Right lobe of liver (tissue), 6 donors: ENCODE measurements around the gene TREX2. TPM values are rescaled to one million over a fixed set of nuclear protein-coding genes. Genes with fewer than 3 reads are reported as not detected.

ENCODE experiments used
- ATAC-seq, 4 donors: fragments of 200-7000 bp; cut with Tn5 transposase; one replicate each; pipeline ENCODE4 v1.9.1; 2020; ENCODE audit warnings: mild to moderate bottlenecking in 4 of 4, moderate library complexity in 4 of 4
- DNase-seq, 3 donors: peaks; one replicate each; pipeline ENCODE4 v3.0.0-alpha.2; 2020
- H3K27ac ChIP-seq, 3 donors: fragments of 200-600 bp; one replicate each; pipeline ENCODE4 v1.8.0; 2022
- H3K27me3 ChIP-seq, 2 donors: fragments of 200-600 bp; one replicate each; pipeline ENCODE4 v1.8.0; 2022
- H3K36me3 ChIP-seq, 4 donors: fragments of 200-600 bp; sonication (generic) in 1 of 4; one replicate each; pipeline versions ENCODE4 v1.5.1 to v1.8.0; 2017 to 2022; ENCODE audit warnings: control low read depth in 1 of 4
- H3K4me1 ChIP-seq, 4 donors: fragments of 200-600 bp; sonication (generic) in 1 of 4; one replicate each; pipeline versions ENCODE4 v1.5.1 to v1.8.0; 2017 to 2022; ENCODE audit warnings: control low read depth in 1 of 4
- H3K4me3 ChIP-seq, 3 donors: fragments of 200-600 bp; one replicate each; pipeline ENCODE4 v1.8.0; 2022
- H3K9me3 ChIP-seq, 4 donors: fragments of 200-600 bp; sonication (generic) in 1 of 4; one replicate each; pipeline versions ENCODE4 v1.5.1 to v1.8.0; 2017 to 2022; ENCODE audit warnings: control low read depth in 1 of 4
- POLR2A ChIP-seq: fragments of 450-650 bp; IDR thresholded peaks from one replicate; pipeline ENCODE4 v1.6.1; 2017; ENCODE audit warnings: antibody characterized with exemption, mild to moderate bottlenecking
- WGBS: methylation state at CpG from one replicate; pipeline ENCODE4 v1.1.6; 2018; ENCODE audit warnings: low coverage, low lambda C conversion rate; ENCODE audit not compliant: insufficient coverage; ENCODE audit errors: missing lambda C conversion rate; 5-methylcytosine and 5-hydroxymethylcytosine counted together
- intact Hi-C, 2 donors: fragments of 100-400 bp; cut with DNase I; formaldehyde crosslinking; loops; one replicate each; pipeline versions ENCODE4 v1.11.2 to v1.14.1; 2022
- total RNA-seq, 6 experiments: library from RNA; depleted of rRNA in 2 of 6; stranded (reverse); fragments of >200 nt in 2 of 6; fragmentation: NEBNext Ultra II Directional in 3 of 6; extraction: Animal tissue kit (Norgen Biotek cat#: 25700) in 3 of 6; gene quantifications; one replicate each; pipeline versions ENCODE4 v1.1.0 to v1.2.4, GENCODE V29; 2016 to 2023
- TF ChIP-seq, protein P1 (sequence below), 4 donors: fragments of 200-600 bp in 3 of 4; fragments of 450-650 bp in 1 of 4; IDR thresholded peaks; one replicate each; pipeline versions ENCODE4 v1.5.1 to v1.8.0; 2016 to 2022; ENCODE audit warnings: antibody characterized with exemption in 4 of 4, mild to moderate bottlenecking in 2 of 4
- donor health status: DM: no; HTN: yes; CAD: no.
- donor health status: DM: no; HTN: no; CAD: no.
- donor health status: DM: no; HTN: no; CAD: no.
- donor health status: DM: no; HTN: yes; CAD: no.
- donor health status: DM: no; HTN: yes; CAD: no.

TREX2 gene
- total RNA-seq, 6 experiments from 2014 or later = 0.18 to 0.46 (median 0.23) TPM; not detected in 2

DNA sequence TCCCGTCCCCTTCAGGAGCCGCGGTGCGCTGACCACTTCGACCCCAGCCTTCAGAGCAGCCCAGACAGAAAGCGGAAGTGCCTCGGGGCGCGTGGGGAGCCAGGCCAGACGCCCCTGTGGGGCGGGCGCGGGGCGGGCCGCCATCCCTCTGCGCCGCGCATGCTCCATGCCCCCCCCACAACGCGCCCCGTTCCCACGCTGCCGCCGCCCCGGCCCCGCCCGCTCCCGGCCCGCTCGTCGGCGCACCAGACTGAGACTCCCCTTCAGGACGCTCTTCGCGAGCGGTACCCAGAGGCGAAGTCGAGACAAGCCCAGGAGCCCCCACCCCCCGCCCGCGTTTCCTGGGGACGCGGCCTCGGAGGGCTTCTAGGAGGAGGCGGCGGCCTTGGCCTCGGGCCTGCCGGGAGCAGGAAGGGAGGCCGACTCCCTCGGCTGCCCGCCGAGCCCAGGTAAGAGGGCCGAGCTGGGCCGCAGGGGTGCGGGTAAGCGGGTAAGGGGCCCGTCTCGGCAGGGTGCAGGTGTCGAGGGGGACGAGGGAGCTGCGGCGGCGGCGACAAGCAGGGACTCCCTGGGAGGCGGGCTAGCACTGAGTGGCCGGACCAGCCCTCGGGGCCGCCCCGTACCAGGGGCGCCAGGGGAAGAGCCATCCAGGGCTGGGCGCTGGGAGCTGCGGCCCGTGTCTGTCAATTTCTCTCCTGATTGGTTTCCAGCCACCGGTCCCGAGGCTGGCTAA is 34.4 kb downstream of the TREX2 start, which contains the start of gene ZFP92:
Gene ZFP92, plus strand, starts transcription at position 218 of the 733 bp plus-strand sequence. CDS start 6,851 bp downstream, outside the sequence.
- Histone ChIP-seq H3K9me3 (no peaks in the 10 kb centered on the region), H3K27me3 (no peaks in the 10 kb centered on the region), H3K36me3 (no peaks in the 10 kb centered on the region), H3K4me3 (peak within 1 kb of the TSS; percentile 12 to 52 (median 37)), H3K27ac (no peak within 1 kb of the TSS), H3K4me1 (peaks cover 0 to 7% (median 0%) of the 10 kb centered on the region in 4 donors)
- WGBS = no CpG with 5 or more reads among the region's 75 CpGs
- intact Hi-C loops = no loop called here
- TF ChIP-seq, protein P1, sequence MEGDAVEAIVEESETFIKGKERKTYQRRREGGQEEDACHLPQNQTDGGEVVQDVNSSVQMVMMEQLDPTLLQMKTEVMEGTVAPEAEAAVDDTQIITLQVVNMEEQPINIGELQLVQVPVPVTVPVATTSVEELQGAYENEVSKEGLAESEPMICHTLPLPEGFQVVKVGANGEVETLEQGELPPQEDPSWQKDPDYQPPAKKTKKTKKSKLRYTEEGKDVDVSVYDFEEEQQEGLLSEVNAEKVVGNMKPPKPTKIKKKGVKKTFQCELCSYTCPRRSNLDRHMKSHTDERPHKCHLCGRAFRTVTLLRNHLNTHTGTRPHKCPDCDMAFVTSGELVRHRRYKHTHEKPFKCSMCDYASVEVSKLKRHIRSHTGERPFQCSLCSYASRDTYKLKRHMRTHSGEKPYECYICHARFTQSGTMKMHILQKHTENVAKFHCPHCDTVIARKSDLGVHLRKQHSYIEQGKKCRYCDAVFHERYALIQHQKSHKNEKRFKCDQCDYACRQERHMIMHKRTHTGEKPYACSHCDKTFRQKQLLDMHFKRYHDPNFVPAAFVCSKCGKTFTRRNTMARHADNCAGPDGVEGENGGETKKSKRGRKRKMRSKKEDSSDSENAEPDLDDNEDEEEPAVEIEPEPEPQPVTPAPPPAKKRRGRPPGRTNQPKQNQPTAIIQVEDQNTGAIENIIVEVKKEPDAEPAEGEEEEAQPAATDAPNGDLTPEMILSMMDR (IDR thresholded peaks at IDR 0.05) = no peak
- TF ChIP-seq POLR2A = no peak
- ATAC-seq (peak; percentile 51 to 65 (median 52)), DNase-seq (no peak)

DNA sequence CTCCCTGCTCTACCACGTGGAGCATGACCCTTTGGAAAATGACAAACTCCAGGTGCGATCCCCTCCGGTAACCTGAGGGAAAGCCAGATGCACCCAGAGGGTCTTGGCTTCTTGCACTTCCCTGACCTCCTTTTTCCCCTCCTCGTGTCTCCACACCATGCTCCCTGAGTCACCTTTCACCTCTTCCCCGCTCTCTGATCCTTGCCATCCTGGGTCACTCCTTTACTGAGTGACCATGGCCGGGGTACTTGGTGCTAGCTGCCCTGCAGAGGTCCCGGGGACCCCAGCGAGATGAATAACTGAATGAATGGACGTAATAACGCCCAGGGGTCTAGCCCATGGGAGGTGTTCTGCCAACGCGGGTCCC is 35.0 kb downstream of the TREX2 start:
- no peaks in the 10 kb centered on the region for H3K36me3 ChIP-seq
- intact Hi-C loops = no loop called here
- H3K27ac ChIP-seq = no peak overlapping the region
- TF ChIP-seq, protein P1 (IDR thresholded peaks at IDR 0.05) = no peak
- 51% methylated on average over 10 of the region's 12 CpGs for WGBS
- peaks cover 0 to 7% (median 0%) of the 10 kb centered on the region in 4 donors for H3K4me1 ChIP-seq
- no peaks in the 10 kb centered on the region for H3K9me3 ChIP-seq
- ATAC-seq (no peak), DNase-seq (no peak)
- H3K4me3 ChIP-seq = peak overlapping the region in 2 of 3 donors; percentile 37 to 52
- no peaks in the 10 kb centered on the region for H3K27me3 ChIP-seq

DNA sequence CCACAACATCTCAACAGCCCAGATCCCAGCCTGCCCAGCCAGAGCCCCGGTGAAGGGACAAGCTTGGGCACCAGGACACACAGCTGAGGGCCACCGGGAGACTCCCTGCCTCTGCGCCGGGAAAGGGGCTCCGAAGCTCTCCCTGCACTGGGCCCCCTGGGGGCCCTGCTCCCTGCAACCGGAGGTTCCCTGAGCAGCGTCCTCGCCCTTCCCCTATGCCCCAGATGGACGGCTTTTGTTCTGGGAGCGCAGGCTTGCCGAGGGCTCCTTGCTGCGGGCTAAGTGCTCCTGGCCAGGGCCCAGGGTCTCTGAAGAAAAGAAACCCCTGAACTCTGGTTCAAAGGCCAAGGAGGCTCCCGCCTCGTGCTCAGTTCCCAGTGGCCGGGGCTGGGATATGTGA is 35.5 kb downstream of the TREX2 start:
- no peaks in the 10 kb centered on the region for H3K27me3 ChIP-seq
- ATAC-seq = no peak

DNA sequence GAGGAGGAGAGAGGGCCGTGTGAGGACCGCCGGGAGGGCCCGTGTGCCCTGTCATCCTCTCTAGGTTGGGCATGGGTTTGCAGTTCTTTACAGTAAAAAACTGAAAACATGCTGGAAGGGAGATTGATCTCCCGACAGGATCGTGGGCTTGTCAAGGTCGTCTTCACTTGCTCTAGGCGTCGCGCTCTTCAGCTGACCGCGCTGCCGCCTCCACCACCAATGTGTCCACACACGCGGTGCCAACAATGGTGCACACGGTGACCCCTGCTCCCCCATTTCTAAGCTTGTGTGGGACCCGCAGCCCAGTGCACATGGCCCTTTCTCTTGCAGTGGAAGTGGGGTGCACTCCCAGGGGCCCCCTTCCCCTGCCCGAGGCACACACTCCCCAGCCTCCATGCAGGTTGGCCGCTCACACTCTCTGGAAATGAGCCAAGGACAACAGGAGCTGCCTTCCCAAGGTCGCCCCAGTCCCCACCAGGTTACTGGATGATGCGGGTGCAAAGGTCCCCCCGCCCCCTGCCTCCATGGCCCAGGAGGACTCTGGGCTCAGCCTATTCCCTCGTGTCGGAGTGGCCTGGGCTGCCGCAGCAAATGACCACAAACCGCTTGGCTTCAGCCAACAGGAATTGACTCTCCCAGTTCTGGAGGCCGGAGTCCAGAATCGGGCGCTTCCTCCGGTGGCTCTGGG is 36.3 kb downstream of the TREX2 start:
- H3K4me3 ChIP-seq = no peak overlapping the region
- no peak for TF ChIP-seq POLR2A
- TF ChIP-seq, protein P1 (IDR thresholded peaks at IDR 0.05) = no peak
- ATAC-seq = peak; percentile 43 to 72 (median 54)
- H3K27ac ChIP-seq = no peak overlapping the region
- no peaks in the 10 kb centered on the region for H3K9me3 ChIP-seq
- 40% methylated on average over 1 of the region's 30 CpGs for WGBS
- H3K27me3 ChIP-seq = no peaks in the 10 kb centered on the region
- peaks cover 0 to 7% (median 0%) of the 10 kb centered on the region in 4 donors for H3K4me1 ChIP-seq
- intact Hi-C loops = no loop called here
- no peaks in the 10 kb centered on the region for H3K36me3 ChIP-seq
- peak in 1 of 3 donors; percentile 51 for DNase-seq

More for the DNA sequence above, 35.5 kb downstream of the TREX2 start:
- Histone ChIP-seq H3K4me1 (peaks cover 0 to 7% (median 0%) of the 10 kb centered on the region in 4 donors), H3K27ac (no peak overlapping the region), H3K9me3 (no peaks in the 10 kb centered on the region), H3K4me3 (no peak overlapping the region), H3K36me3 (no peaks in the 10 kb centered on the region)
- 80% methylated on average over 1 of the region's 15 CpGs for WGBS
- intact Hi-C loops = no loop called here
- TF ChIP-seq, protein P1 (IDR thresholded peaks at IDR 0.05) = no peak
- TF ChIP-seq POLR2A = no peak
- no peak for DNase-seq
